ENCODE data around the gene TNFRSF9. TPM values are rescaled to one million over a fixed set of nuclear protein-coding genes. Genes with fewer than 3 reads are reported as not detected.

TNFRSF9 gene
- total RNA-seq, 4 donors from 2014 or later: 0.17 TPM; not detected in 3

- Histone ChIP-seq H3K9me3 (no peaks in the 10 kb centered on the region), H3K4me1 (peaks cover 38 to 70% (median 60%) of the 10 kb centered on the region in 4 donors), H3K27me3 (no peaks in the 10 kb centered on the region), H3K4me3 (peak overlapping the region; percentile 72 to 96 (median 94)), H3K36me3 (peaks cover 22 to 50% (median 41%) of the 10 kb centered on the region in 4 donors), H3K27ac (replicated peaks in 1 of 4) (peak overlapping the region in 1 of 4 donors; percentile 97)
- no peak for DNase-seq (ENCODE audit: extremely low spot score)
- TF ChIP-seq EP300 (IDR thresholded peaks at IDR 0.05): no peak
- TF ChIP-seq POLR2AphosphoS5 (IDR thresholded peaks at IDR 0.05): no peak
- no peak for TF ChIP-seq POLR2A (IDR thresholded peaks at IDR 0.05; ENCODE audit: low read depth)
- no peak for TF ChIP-seq CTCF (IDR thresholded peaks at IDR 0.05)
- 83% methylated on average over 11 of the region's 11 CpGs for WGBS
- intact Hi-C loops (cut with DNase I): loop anchor here (10.0 kb wide), 1 partner anchor 892 kb away; no protein-coding TSS in a partner anchor
Measured at GRCh38 chr1:7962636-7963377, 22.2 kb upstream of the TNFRSF9 start.

DNA sequence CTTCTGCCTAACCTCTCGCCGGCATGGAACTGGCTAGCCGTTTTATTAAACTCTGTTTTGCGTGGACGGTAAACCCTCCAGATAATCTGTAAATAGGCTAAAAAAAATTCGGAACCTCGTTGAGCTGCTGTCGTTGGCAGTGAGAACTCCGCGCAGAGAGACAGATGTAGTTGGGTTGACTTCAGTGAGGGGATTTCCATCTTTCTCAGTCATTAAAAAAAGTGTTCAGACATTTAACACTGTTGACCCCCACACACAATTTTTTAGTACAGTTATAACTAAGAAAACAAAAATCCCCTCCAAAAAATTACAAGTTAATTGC is 21.3 kb upstream of the TNFRSF9 start:
- TF ChIP-seq EP300 (IDR thresholded peaks at IDR 0.05) (no peak), CTCF (IDR thresholded peaks at IDR 0.05) (no peak), POLR2AphosphoS5 (IDR thresholded peaks at IDR 0.05) (no peak), POLR2A (IDR thresholded peaks at IDR 0.05; ENCODE audit: low read depth) (no peak)
- intact Hi-C loops (cut with DNase I): loop anchor here (10.0 kb wide), 1 partner anchor 893 kb away; no protein-coding TSS in a partner anchor
- Histone ChIP-seq H3K36me3 (peaks cover 19 to 42% (median 36%) of the 10 kb centered on the region in 4 donors), H3K4me1 (peaks cover 30 to 62% (median 53%) of the 10 kb centered on the region in 4 donors), H3K27ac (replicated peaks in 1 of 4) (peak overlapping the region; percentile 92 to 97 (median 95)), H3K27me3 (no peaks in the 10 kb centered on the region), H3K4me3 (peak overlapping the region; percentile 72 to 96 (median 94)), H3K9me3 (no peaks in the 10 kb centered on the region)
- WGBS: 0% methylated on average over 10 of the region's 10 CpGs
- no peak for DNase-seq (ENCODE audit: extremely low spot score)

DNA sequence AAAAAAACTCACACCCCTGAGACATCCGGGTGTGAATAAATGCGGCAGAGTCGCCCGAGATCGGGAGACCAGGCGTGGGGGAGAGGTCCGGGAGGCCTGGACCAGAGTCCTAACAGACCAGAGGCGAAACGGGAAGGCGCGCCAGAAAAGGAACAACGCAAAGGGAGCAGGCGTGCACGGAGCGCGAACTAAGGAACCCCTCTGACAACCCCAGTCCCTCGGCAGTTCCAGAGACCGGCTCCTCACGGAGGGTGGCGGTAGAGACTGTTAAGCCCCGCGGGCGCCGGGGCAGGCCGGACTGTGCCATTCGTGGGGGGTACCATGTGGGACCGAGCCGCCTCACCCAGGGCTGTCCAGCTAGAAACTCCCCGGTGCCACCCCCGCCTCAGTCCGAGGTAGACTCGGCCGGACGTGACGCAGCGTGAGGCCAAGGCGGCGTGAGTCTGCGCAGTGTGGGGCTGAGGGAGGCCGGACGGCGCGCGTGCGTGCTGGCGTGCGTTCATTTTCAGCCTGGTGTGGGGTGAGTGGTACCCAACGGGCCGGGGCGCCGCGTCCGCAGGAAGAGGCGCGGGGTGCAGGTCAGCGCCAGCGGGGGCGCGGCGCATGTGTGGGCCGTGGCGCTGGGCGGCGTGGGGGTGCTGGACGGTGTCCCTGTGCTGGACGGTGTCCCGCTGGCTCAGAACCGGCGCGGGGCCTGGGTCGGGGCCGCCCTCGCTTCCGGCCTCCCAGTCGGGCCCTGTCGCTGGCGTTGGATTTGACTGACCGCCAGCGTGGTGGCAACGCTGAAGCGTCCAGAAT is 20.8 kb upstream of the TNFRSF9 start, which contains the start of gene PARK7:
Gene PARK7 (plus strand): TSS at position 496 of the 798 bp plus-strand sequence. CDS start 1,075 bp downstream, outside the sequence.
- peaks cover 28 to 56% (median 48%) of the 10 kb centered on the region in 4 donors for H3K4me1 ChIP-seq
- peak within 1 kb of the TSS; percentile 92 to 97 (median 95) for H3K27ac ChIP-seq (replicated peaks in 1 of 4)
- peak; percentile 100 for DNase-seq (ENCODE audit: extremely low spot score)
- WGBS: under 1% methylated on average over 20 of the region's 81 CpGs
- H3K36me3 ChIP-seq: peaks cover 18 to 36% (median 32%) of the 10 kb centered on the region in 4 donors
- peak within 1 kb of the TSS; percentile 72 to 96 (median 94) for H3K4me3 ChIP-seq
- H3K27me3 ChIP-seq: no peaks in the 10 kb centered on the region
- peak; percentile 38 to 61 (median 54) for TF ChIP-seq CTCF (IDR thresholded peaks at IDR 0.05)
- no peak for TF ChIP-seq EP300 (IDR thresholded peaks at IDR 0.05)
- peak; percentile 96 to 97 for TF ChIP-seq POLR2AphosphoS5 (IDR thresholded peaks at IDR 0.05)
- TF ChIP-seq POLR2A (IDR thresholded peaks at IDR 0.05; ENCODE audit: low read depth): peak; percentile 72
- H3K9me3 ChIP-seq: no peaks in the 10 kb centered on the region
- intact Hi-C loops (cut with DNase I): loop anchor here (10.0 kb wide), 1 partner anchor 893 kb away; no protein-coding TSS in a partner anchor

DNA sequence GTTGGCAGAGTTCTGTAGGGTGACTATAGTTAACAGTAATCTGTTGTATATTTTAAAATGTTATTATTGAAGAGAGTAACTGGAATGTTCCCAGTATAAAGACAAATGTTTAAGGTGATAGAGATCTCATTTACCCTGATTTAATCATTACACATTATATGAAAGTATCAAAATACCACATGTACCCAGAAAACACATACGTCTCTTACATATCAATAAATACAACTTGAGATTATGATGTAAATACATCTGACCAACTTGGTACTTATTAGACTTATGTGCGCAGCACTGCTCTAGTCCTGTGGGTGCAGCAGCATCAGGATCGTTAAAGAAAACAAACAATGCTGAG is 20.2 kb upstream of the TNFRSF9 start:
- H3K27me3 ChIP-seq: no peaks in the 10 kb centered on the region
- DNase-seq (ENCODE audit: extremely low spot score): no peak
- TF ChIP-seq POLR2A (IDR thresholded peaks at IDR 0.05; ENCODE audit: low read depth) (no peak), POLR2AphosphoS5 (IDR thresholded peaks at IDR 0.05) (no peak), EP300 (IDR thresholded peaks at IDR 0.05) (no peak), CTCF (IDR thresholded peaks at IDR 0.05) (no peak)

More for the DNA sequence above, 20.2 kb upstream of the TNFRSF9 start:
- no peaks in the 10 kb centered on the region for H3K9me3 ChIP-seq
- H3K4me3 ChIP-seq: peak overlapping the region; percentile 72 to 96 (median 94)
- 4% methylated on average over 3 of the region's 3 CpGs for WGBS
- H3K4me1 ChIP-seq: peaks cover 26 to 50% (median 42%) of the 10 kb centered on the region in 4 donors
- peaks cover 13 to 30% (median 27%) of the 10 kb centered on the region in 4 donors for H3K36me3 ChIP-seq
- H3K27ac ChIP-seq (replicated peaks in 1 of 4): peak overlapping the region; percentile 92 to 97 (median 95)
- intact Hi-C loops (cut with DNase I): loop anchor here (10.0 kb wide), 1 partner anchor 894 kb away; no protein-coding TSS in a partner anchor
